CD4-positive, CD25-positive, alpha-beta regulatory T cell (primary cell): ENCODE data around the gene NR3C2. TPM values are rescaled to one million over a fixed set of nuclear protein-coding genes. Genes with fewer than 3 reads are reported as not detected.
"Not testable (repeated sequence)": the region's sequence is repeated elsewhere in the genome, so short reads cannot be mapped to it uniquely, and the experiment has no call there.

ENCODE experiments used
- ATAC-seq, 2 donors: fragments of 150-1000 bp; cut with Tn5 transposase; one replicate each; pipeline ENCODE4 v1.10.0; 2021; ENCODE audit warnings: low read depth in 2 of 2, moderate number of reproducible peaks in 2 of 2, moderate library complexity in 1 of 2
- DNase-seq, 3 donors: peaks; one replicate each; pipeline versions ENCODE4 v3.0.0 to v3.0.0-alpha.2; 2012 to 2022; ENCODE audit warnings: mixed read lengths in 1 of 3
- H3K27ac ChIP-seq: one replicate; pipeline ENCODE4 v1.7.0; 2013; ENCODE audit warnings: mild to moderate bottlenecking, low read length; ENCODE audit not compliant: insufficient read depth, poor library complexity, severe bottlenecking
- H3K27me3 ChIP-seq: one replicate; pipeline ENCODE4 v1.7.0; 2013; ENCODE audit warnings: low read length; ENCODE audit not compliant: control insufficient read depth, insufficient read depth
- H3K36me3 ChIP-seq: one replicate; pipeline ENCODE4 v1.7.0; 2013; ENCODE audit warnings: mild to moderate bottlenecking, low read length, moderate library complexity; ENCODE audit not compliant: control insufficient read depth, insufficient read depth
- H3K4me1 ChIP-seq: 2 replicates; pipeline ENCODE4 v1.7.0; 2013; ENCODE audit warnings: mild to moderate bottlenecking, low read length; ENCODE audit not compliant: insufficient read depth, control insufficient read depth, poor library complexity, severe bottlenecking
- H3K4me3 ChIP-seq: one replicate; pipeline ENCODE4 v1.7.0; 2013; ENCODE audit warnings: low read depth, mild to moderate bottlenecking, low read length, moderate library complexity
- H3K9me3 ChIP-seq, 2 experiments: 1 replicate in 1 of 2; 2 replicates in 1 of 2; pipeline ENCODE4 v1.7.0; 2013; ENCODE audit warnings: low read length in 2 of 2, mild to moderate bottlenecking in 1 of 2, moderate library complexity in 1 of 2; ENCODE audit not compliant: control insufficient read depth in 2 of 2
- H3K27ac Mint-ChIP-seq, 3 donors: one replicate each; pipeline ENCODE4 v1.8.0; 2020 to 2022; ENCODE audit warnings: mild to moderate bottlenecking in 3 of 3, mixed read lengths in 3 of 3, moderate library complexity in 2 of 3
- H3K27me3 Mint-ChIP-seq: one replicate; pipeline ENCODE4 v1.8.0; 2022; ENCODE audit warnings: mild to moderate bottlenecking, mixed read lengths
- H3K36me3 Mint-ChIP-seq: one replicate; pipeline ENCODE4 v1.8.0; 2020; ENCODE audit warnings: mixed read lengths
- H3K4me1 Mint-ChIP-seq, 4 donors: one replicate each; pipeline ENCODE4 v1.8.0; 2020 to 2022; ENCODE audit warnings: mixed read lengths in 4 of 4, mild to moderate bottlenecking in 1 of 4
- H3K4me3 Mint-ChIP-seq, 4 donors: one replicate each; pipeline ENCODE4 v1.8.0; 2020 to 2022; ENCODE audit warnings: mild to moderate bottlenecking in 4 of 4, mixed read lengths in 4 of 4, moderate library complexity in 3 of 4
- H3K9me3 Mint-ChIP-seq, 7 donors: one replicate each; pipeline ENCODE4 v1.8.0; 2020 to 2022; ENCODE audit warnings: mixed read lengths in 7 of 7, mild to moderate bottlenecking in 3 of 7, moderate library complexity in 2 of 7
- polyA plus RNA-seq, 4 donors: library from polyadenylated mRNA; unstranded; fragments of 300-500 nt; fragmentation: Illumina TruSeq; gene quantifications; one replicate each; pipeline ENCODE4 v1.2.3, GENCODE V29; 2021
- total RNA-seq: library from RNA; stranded (reverse); gene quantifications from one replicate; pipeline ENCODE4 v1.2.3, GENCODE V29; 2022

The NR3C2 gene
- total and polyA plus RNA-seq, 5 donors from 2014 or later = 1.2 to 16.1 (median 3.2) TPM

DNA sequence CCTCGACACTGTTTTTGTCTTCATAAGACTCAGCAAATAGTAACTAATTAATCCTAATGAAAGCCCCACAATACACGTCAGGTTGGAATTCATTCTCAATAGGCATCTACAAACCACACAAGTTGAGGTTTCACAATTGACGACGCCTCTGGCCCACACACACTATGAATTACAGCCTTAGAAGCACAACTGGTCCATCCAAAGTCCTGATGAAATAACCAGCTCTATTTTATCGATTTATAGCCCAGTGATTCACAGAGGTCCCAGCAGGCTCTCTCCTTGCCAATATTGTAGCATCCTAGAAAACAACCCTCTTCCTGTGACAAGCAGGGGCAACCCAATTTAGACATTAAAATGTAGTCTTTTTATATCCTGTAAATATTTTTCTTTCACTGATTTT is 112.1 kb downstream of the NR3C2 start:
- no peaks in the 10 kb centered on the region for H3K27me3 Mint-ChIP-seq
- peaks cover 3 to 54% (median 15%) of the 10 kb centered on the region in 4 donors for H3K4me1 Mint-ChIP-seq
- DNase-seq (no peak), ATAC-seq (no peak)
- Histone ChIP-seq H3K27ac (no peak overlapping the region), H3K4me1 (no peaks in the 10 kb centered on the region), H3K9me3 (no peaks in the 10 kb centered on the region), H3K36me3 (no peaks in the 10 kb centered on the region), H3K27me3 (no peaks in the 10 kb centered on the region), H3K4me3 (no peak overlapping the region)
- no peak overlapping the region for H3K27ac Mint-ChIP-seq
- H3K9me3 Mint-ChIP-seq = peaks cover 0 to 3% (median 0%) of the 10 kb centered on the region in 7 donors
- H3K36me3 Mint-ChIP-seq = peaks cover 4% of the 10 kb centered on the region
- H3K4me3 Mint-ChIP-seq = no peak overlapping the region

DNA sequence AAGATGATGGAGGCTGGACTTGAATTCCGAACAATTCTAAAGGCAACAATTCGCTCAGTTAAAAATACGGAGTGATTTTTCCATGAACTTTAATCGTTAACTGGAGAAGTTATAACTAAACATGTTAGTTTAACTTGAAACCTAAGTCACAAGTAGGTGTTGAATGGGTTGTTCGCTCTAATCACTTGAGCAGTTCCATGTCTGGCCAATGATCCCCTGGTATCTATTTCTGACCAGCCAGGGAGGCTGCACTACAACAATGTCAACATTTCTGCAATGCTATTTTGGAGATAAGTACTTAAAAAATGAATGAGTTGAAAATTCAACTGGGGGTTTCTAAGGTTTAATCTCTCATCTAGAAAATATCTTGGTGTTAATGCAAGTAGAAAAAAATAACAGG is 112.5 kb downstream of the NR3C2 start:
- Histone ChIP-seq H3K4me1 (no peaks in the 10 kb centered on the region), H3K27me3 (no peaks in the 10 kb centered on the region), H3K9me3 (no peaks in the 10 kb centered on the region), H3K27ac (no peak overlapping the region), H3K4me3 (no peak overlapping the region), H3K36me3 (no peaks in the 10 kb centered on the region)
- H3K4me3 Mint-ChIP-seq = no peak overlapping the region
- H3K36me3 Mint-ChIP-seq = peaks cover 4% of the 10 kb centered on the region
- no peaks in the 10 kb centered on the region for H3K27me3 Mint-ChIP-seq
- no peak overlapping the region for H3K27ac Mint-ChIP-seq
- H3K4me1 Mint-ChIP-seq = peaks cover 5 to 58% (median 16%) of the 10 kb centered on the region in 4 donors
- DNase-seq (no peak), ATAC-seq (no peak)
- peaks cover 0 to 2% (median 0%) of the 10 kb centered on the region in 7 donors for H3K9me3 Mint-ChIP-seq

DNA sequence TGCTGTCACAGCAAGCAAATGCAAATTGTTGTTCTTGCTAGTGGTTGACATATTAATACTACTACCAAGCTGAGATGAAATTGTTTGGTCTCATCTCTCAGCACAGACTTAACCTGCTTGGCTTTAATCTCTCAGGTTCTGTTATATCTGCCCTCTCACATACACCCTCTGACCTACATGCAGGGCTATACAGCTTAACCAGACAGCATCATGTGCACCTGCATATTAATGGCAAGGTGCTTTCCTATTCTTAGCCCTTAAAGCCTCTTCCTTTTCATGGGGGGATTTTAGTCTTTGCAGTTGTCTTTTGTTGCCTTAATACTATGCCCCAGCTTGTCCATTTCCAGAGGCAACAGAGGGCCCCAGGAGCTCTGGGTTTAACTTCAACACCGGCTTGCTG is 114.5 kb downstream of the NR3C2 start:
- Mint-ChIP-seq H3K4me1 (peaks cover 12 to 62% (median 23%) of the 10 kb centered on the region in 4 donors), H3K4me3 (no peak overlapping the region)

DNA sequence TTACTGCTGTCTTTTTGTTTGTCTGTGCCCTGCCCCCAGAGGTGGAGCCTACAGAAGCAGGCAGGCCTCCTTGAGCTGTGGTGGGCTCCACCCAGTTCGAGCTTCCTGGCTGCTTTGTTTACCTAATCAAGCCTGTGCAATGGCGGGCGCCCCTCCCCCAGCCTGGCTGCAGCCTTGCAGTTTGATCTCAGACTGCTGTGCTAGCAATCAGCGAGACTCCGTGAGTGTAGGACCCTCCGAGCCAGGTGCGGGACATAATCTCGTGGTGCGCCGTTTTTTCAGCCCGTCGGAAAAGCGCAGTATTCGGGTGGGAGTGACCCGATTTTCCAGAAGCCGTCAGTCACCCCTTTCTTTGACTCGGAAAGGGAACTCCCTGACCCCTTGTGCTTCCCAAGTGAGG is 118.9 kb downstream of the NR3C2 start:
- H3K9me3 ChIP-seq, H3K36me3 Mint-ChIP-seq, H3K36me3 ChIP-seq, ATAC-seq, H3K27me3 Mint-ChIP-seq, H3K27ac ChIP-seq, H3K4me1 ChIP-seq, H3K27ac Mint-ChIP-seq, H3K9me3 Mint-ChIP-seq, H3K4me3 ChIP-seq, H3K27me3 ChIP-seq: not testable (repeated sequence)
- Mint-ChIP-seq H3K4me1 (peaks cover 12 to 35% (median 20%) of the 10 kb centered on the region in 4 donors), H3K4me3 (peak overlapping the region in 2 of 4 donors; percentile 41 to 49)
- DNase-seq = peak in 1 of 3 donors; percentile 20

More for the DNA sequence above, 114.5 kb downstream of the NR3C2 start:
- Mint-ChIP-seq H3K9me3 (peaks cover 0 to 3% (median 0%) of the 10 kb centered on the region in 7 donors), H3K27ac (peak overlapping the region in 1 of 3 donors; percentile 26), H3K27me3 (no peaks in the 10 kb centered on the region), H3K36me3 (peaks cover 8% of the 10 kb centered on the region)
- no peaks in the 10 kb centered on the region for H3K9me3 ChIP-seq
- H3K27me3 ChIP-seq = no peaks in the 10 kb centered on the region
- ATAC-seq (no peak), DNase-seq (no peak)
- no peak overlapping the region for H3K4me3 ChIP-seq
- H3K36me3 ChIP-seq = no peaks in the 10 kb centered on the region
- no peaks in the 10 kb centered on the region for H3K4me1 ChIP-seq
- H3K27ac ChIP-seq = no peak overlapping the region

DNA sequence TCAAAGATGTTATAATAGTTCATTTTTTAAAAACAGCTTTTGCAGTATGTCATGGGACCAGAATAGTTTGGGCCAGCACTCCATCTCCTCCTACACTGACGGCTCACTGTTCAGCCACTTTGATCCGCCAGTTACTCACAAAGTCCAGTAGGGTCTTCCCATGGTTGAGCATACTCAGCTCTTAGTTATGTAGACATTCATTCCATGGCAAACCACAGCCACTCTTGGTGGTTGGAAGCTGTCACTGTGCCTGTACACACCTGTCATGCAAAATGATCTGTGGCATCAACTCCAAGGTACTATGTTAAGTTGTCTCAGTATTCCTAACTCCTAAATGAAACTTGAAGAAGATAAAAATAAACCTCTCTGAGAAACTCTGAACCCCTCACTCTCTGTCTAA is 127.2 kb downstream of the NR3C2 start:
- Mint-ChIP-seq H3K9me3 (peaks cover 0 to 2% (median 0%) of the 10 kb centered on the region in 7 donors), H3K4me3 (no peak overlapping the region), H3K36me3 (no peaks in the 10 kb centered on the region), H3K27ac (no peak overlapping the region), H3K27me3 (no peaks in the 10 kb centered on the region), H3K4me1 (peaks cover 4 to 14% (median 8%) of the 10 kb centered on the region in 4 donors)
- no peak overlapping the region for H3K4me3 ChIP-seq
- no peaks in the 10 kb centered on the region for H3K36me3 ChIP-seq
- H3K9me3 ChIP-seq = no peaks in the 10 kb centered on the region
- DNase-seq = no peak
- no peak overlapping the region for H3K27ac ChIP-seq
- H3K27me3 ChIP-seq = no peaks in the 10 kb centered on the region
- H3K4me1 ChIP-seq = no peaks in the 10 kb centered on the region
- no peak for ATAC-seq

DNA sequence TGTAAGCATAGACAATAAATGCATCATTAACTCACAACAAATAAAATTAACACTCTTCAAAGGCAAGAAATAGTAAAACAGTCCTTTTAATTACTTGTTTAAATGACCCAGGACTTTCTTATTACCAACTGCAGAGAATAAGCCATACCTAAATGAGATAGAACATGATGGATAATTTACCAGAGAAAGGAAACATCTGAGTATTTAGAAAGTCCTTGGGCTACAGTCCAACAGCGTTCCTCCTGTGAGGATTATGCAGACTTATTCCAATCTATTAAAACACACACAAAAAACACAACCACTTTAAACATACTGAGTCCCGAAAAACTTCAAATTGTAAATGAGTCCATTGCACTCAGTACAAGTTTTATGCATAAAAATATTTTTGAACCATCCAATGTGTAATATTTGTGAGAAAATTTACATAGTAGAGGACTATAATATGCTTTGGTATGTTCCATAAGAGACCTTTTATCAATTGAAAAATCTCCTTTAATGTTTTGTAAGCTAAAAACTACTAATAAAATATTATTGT is 129.2 kb downstream of the NR3C2 start:
- H3K9me3 Mint-ChIP-seq = peaks cover 0 to 2% (median 0%) of the 10 kb centered on the region in 7 donors
- no peak overlapping the region for H3K27ac ChIP-seq
- no peak for ATAC-seq
- no peaks in the 10 kb centered on the region for H3K9me3 ChIP-seq
- H3K36me3 ChIP-seq = no peaks in the 10 kb centered on the region
- H3K36me3 Mint-ChIP-seq = no peaks in the 10 kb centered on the region
- H3K27me3 ChIP-seq = no peaks in the 10 kb centered on the region
- H3K4me1 ChIP-seq = no peaks in the 10 kb centered on the region
- peaks cover 4 to 16% (median 9%) of the 10 kb centered on the region in 4 donors for H3K4me1 Mint-ChIP-seq
- DNase-seq = no peak
- H3K4me3 ChIP-seq = no peak overlapping the region
- H3K27me3 Mint-ChIP-seq = no peaks in the 10 kb centered on the region
- no peak overlapping the region for H3K4me3 Mint-ChIP-seq
- no peak overlapping the region for H3K27ac Mint-ChIP-seq

DNA sequence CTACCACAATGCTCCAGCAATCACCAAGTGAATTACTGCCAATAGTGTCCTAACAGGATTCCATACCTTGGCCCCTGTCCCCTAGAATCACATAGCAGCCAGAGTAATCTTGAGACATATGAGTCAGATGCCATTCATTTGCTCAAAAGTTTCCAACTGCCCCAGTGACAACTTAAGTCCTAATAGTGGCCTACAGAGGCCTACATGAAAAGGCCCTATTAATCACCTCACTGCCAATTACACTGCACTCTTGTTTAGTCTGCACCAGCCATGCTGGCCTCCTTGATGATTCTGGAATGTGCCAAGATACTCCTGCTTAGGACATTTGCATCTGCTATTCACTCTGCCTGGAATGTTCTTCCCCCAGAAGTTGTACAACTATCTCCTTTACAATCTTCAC is 130.7 kb downstream of the NR3C2 start:
- H3K27me3 Mint-ChIP-seq = no peaks in the 10 kb centered on the region
- Histone ChIP-seq H3K4me1 (no peaks in the 10 kb centered on the region), H3K9me3 (no peaks in the 10 kb centered on the region), H3K4me3 (no peak overlapping the region), H3K27ac (no peak overlapping the region), H3K36me3 (no peaks in the 10 kb centered on the region), H3K27me3 (no peaks in the 10 kb centered on the region)
- no peak for DNase-seq
- ATAC-seq = no peak
- H3K27ac Mint-ChIP-seq = no peak overlapping the region
- no peaks in the 10 kb centered on the region for H3K36me3 Mint-ChIP-seq
- no peak overlapping the region for H3K4me3 Mint-ChIP-seq
- peaks cover 4 to 16% (median 10%) of the 10 kb centered on the region in 4 donors for H3K4me1 Mint-ChIP-seq
- peaks cover 0 to 2% (median 0%) of the 10 kb centered on the region in 7 donors for H3K9me3 Mint-ChIP-seq

DNA sequence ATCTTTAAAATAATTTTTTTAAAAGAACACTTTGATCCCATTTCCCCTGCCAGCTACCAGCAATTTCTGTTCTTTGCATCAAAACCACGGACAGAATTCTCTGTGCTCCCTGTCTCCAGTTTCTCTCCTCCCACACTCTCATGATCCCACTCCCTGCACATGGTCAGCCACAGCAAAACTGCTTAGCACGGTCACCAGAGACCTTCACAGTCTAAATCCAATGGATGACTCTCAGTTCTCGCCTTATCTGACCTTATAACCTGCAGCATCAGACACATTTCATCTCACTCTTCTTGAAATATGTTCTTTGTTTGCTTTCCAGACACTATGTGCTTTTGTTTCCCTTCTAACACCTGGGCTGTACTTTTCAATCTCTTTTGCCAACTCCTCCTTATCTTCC is 131.5 kb downstream of the NR3C2 start:
- Histone ChIP-seq H3K36me3 (no peaks in the 10 kb centered on the region), H3K4me3 (no peak overlapping the region), H3K9me3 (no peaks in the 10 kb centered on the region), H3K27ac (no peak overlapping the region), H3K27me3 (no peaks in the 10 kb centered on the region), H3K4me1 (no peaks in the 10 kb centered on the region)
- Mint-ChIP-seq H3K36me3 (no peaks in the 10 kb centered on the region), H3K4me1 (peaks cover 4 to 16% (median 12%) of the 10 kb centered on the region in 4 donors), H3K9me3 (peaks cover 0 to 2% (median 0%) of the 10 kb centered on the region in 7 donors), H3K4me3 (no peak overlapping the region), H3K27ac (no peak overlapping the region), H3K27me3 (no peaks in the 10 kb centered on the region)
- ATAC-seq (no peak), DNase-seq (no peak)
